ENCODE results near the gene HADHA.

- no peak for TF ChIP-seq CTCF (IDR thresholded peaks at IDR 0.05)
- no peak for TF ChIP-seq MAX (CRISPR knock-in tag; IDR thresholded peaks at IDR 0.05)
- TF ChIP-seq PREB (CRISPR knock-in tag; IDR thresholded peaks at IDR 0.05; ENCODE audit: borderline replicate concordance), result no peak
- TF ChIP-seq CBFB (CRISPR knock-in tag; IDR thresholded peaks at IDR 0.05; ENCODE audit: low read depth), result no peak
- no peak for TF ChIP-seq AFF4 (CRISPR knock-in tag; IDR thresholded peaks at IDR 0.05; ENCODE audit: borderline replicate concordance)
- TF ChIP-seq AR (CRISPR knock-in tag; IDR thresholded peaks at IDR 0.05), result no peak
Measured at GRCh38 chr2:26157580-26157979, 86.9 kb downstream of the HADHA start.
